Activated naive CD8-positive, alpha-beta T cell treated with anti-CD3 and anti-CD28 coated beads for 36 hours (primary cell): ENCODE data around the gene ERICH6B. TPM values are rescaled to one million over a fixed set of nuclear protein-coding genes. Genes with fewer than 3 reads are reported as not detected.

Source experiments
- DNase-seq: peaks from one replicate; pipeline ENCODE4 v3.0.0; 2021
- H3K27ac Mint-ChIP-seq: one replicate; pipeline ENCODE4 v1.8.0; 2022; ENCODE audit warnings: mild to moderate bottlenecking, moderate library complexity, mixed read lengths
- H3K27me3 Mint-ChIP-seq: one replicate; pipeline ENCODE4 v1.8.0; 2022; ENCODE audit warnings: mild to moderate bottlenecking, mixed read lengths
- H3K36me3 Mint-ChIP-seq: one replicate; pipeline ENCODE4 v1.8.0; 2021; ENCODE audit warnings: mild to moderate bottlenecking, mixed read lengths
- H3K4me1 Mint-ChIP-seq: one replicate; pipeline ENCODE4 v1.8.0; 2021; ENCODE audit warnings: mixed read lengths
- H3K4me3 Mint-ChIP-seq: one replicate; pipeline ENCODE4 v1.8.0; 2022; ENCODE audit warnings: mild to moderate bottlenecking, moderate library complexity, mixed read lengths
- H3K9me3 Mint-ChIP-seq: one replicate; pipeline ENCODE4 v1.8.0; 2022; ENCODE audit warnings: mixed read lengths
- total RNA-seq, 2 experiments: library from RNA; stranded (reverse); gene quantifications; one replicate each; pipeline ENCODE4 v1.2.3, GENCODE V29; 2021

Gene ERICH6B
- total RNA-seq, 2 experiments from 2014 or later, result not detected

DNA sequence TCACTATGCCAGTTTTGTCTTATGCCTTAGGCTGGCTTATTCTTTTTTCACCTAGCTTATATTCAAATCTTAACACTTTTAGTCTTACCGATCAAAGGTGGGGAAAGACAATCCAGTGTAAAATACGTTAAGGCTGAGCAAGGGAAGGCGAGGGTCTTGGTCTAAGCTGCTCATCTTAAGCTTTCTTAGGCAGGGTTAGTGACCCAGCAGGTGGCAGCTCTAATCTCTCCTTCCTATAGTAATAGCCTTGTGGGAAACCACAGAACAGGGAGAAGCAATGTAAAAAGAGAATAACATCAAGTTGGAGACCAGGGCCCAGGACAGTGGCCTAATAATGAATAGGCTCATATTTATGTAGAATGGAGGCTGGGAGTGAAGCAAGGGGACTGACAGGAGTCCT is 104.9 kb downstream of the ERICH6B start:
- Mint-ChIP-seq H3K36me3 (peaks cover 10% of the 10 kb centered on the region), H3K4me3 (no peak overlapping the region), H3K27ac (no peak overlapping the region), H3K9me3 (no peaks in the 10 kb centered on the region), H3K4me1 (peaks cover 15% of the 10 kb centered on the region), H3K27me3 (no peaks in the 10 kb centered on the region)
- no peak for DNase-seq

DNA sequence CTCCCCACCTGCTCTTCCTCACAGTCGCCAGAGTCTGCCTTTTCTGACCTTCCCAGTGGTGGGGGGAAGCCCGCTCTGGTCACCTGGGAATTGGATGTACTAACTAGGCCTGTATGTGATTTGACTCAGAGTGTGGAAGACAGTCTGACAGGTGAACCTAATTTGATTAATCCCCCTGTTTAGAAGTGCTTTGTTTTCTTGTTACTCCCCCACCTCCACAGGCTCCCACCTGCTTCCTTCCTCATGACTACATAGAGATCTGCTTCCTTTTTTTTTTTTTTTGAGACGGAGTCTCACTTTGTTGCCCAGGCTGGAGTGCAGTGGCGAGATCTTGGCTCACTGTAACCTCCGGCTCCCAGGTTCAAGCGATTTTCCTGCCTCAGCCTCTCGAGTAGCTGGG is 106.8 kb downstream of the ERICH6B start:
- peaks cover 14% of the 10 kb centered on the region for H3K36me3 Mint-ChIP-seq
- no peaks in the 10 kb centered on the region for H3K27me3 Mint-ChIP-seq
- H3K27ac Mint-ChIP-seq, result peak overlapping the region; percentile 44
- H3K4me3 Mint-ChIP-seq, result no peak overlapping the region
- DNase-seq, result no peak
- H3K4me1 Mint-ChIP-seq, result peaks cover 10% of the 10 kb centered on the region
- no peaks in the 10 kb centered on the region for H3K9me3 Mint-ChIP-seq

DNA sequence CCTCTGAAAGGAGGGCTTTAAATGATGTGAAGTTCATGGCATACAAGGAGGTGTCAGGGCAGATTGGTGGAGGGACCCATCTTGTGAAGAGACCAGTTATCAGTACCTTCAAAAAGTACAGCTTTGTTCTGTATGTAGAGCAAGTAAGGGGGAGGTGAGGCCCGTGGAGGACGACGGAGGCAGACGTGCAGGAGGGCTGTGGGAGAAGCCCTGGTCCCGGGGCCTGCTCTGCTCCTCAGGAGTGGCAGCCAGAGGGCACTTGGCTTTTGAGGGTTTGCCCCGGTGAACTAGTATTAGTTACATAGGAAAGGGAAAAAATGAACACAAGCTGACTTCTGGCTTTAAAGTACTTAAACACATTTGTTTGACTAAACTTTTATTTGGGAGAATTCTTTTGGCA is 108.7 kb downstream of the ERICH6B start:
- no peak overlapping the region for H3K4me3 Mint-ChIP-seq
- H3K4me1 Mint-ChIP-seq, result peaks cover 5% of the 10 kb centered on the region
- H3K9me3 Mint-ChIP-seq, result no peaks in the 10 kb centered on the region
- no peaks in the 10 kb centered on the region for H3K27me3 Mint-ChIP-seq
- no peak for DNase-seq
- peaks cover 13% of the 10 kb centered on the region for H3K36me3 Mint-ChIP-seq
- peak overlapping the region; percentile 14 for H3K27ac Mint-ChIP-seq

DNA sequence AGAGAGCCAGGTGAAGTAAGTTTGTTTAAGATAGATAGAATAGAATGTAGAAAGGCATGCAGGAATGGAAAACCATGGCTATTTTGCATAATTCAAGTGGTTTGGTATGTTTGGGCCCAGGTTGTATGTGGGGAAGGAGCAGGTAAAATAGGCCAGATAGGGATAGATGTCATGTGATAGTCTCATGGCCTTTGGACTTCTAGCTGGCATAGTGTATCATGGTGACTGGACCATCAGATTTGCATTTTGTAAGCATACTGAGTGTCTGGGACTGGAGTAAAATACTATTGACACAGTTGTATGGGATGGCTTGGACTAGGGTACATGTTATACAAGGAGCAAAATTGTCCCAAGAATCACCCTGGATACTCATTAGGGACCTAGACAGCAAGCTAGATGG is 111.9 kb downstream of the ERICH6B start:
- Mint-ChIP-seq H3K27me3 (no peaks in the 10 kb centered on the region), H3K36me3 (peaks cover 21% of the 10 kb centered on the region), H3K4me1 (peaks cover 12% of the 10 kb centered on the region), H3K4me3 (no peak overlapping the region), H3K9me3 (no peaks in the 10 kb centered on the region), H3K27ac (no peak overlapping the region)
- DNase-seq, result no peak

DNA sequence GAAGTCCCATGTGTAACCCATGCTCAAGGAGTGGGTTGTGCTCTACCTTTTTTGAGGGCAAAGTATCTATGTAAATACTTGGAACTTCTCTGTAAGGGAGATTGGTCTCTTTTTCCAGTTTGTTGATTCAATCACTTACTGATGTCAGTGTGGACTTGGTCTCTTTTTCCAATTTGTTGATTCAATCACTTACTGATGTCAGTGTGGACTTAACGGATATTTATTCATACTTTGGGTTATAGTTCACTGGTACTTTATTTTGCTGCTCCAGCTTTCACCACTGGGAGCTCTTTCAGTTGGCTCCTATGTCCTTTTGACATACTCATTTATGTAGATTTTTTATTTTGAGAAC is 114.4 kb downstream of the ERICH6B start:
- Mint-ChIP-seq H3K9me3 (peaks cover 1% of the 10 kb centered on the region), H3K4me3 (no peak overlapping the region), H3K36me3 (peaks cover 35% of the 10 kb centered on the region), H3K27me3 (no peaks in the 10 kb centered on the region), H3K27ac (peak overlapping the region; percentile 71), H3K4me1 (peaks cover 12% of the 10 kb centered on the region)
- no peak for DNase-seq

DNA sequence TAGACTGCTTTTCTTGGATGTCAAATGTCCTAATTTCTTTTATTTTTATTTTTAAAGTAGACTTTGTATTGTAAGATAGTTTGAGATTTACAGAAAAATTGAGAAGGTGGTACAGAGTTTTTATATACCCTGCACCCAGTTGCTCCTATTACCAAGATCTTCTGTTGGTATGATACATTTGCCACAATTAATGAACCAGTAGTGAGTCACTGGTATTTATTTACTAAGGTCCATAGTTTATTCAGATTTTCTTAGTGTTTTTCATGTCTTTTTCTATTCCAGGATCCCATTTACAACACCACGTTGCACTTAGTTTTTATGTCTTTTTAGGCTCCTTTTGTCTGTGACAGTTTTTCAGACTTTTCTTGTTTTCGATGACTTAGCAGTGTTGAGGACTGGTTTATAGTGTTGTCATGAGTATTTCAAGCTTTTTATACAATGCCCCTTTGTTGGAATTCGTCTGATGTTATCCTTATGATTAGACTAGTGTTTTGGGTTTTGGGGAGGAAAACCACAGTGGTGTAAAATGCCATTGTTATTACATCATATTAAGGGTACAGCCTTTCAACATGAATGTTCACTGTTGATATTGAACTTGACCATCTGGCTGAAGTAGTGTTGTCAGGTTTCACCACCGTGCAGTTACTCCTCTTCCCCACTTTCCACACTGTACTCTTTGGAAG is 114.9 kb downstream of the ERICH6B start:
- H3K36me3 Mint-ChIP-seq, result peaks cover 35% of the 10 kb centered on the region
- H3K27ac Mint-ChIP-seq, result peak overlapping the region; percentile 71
- H3K4me3 Mint-ChIP-seq, result no peak overlapping the region
- H3K4me1 Mint-ChIP-seq, result peaks cover 12% of the 10 kb centered on the region
- H3K27me3 Mint-ChIP-seq, result no peaks in the 10 kb centered on the region
- no peak for DNase-seq
- peaks cover 1% of the 10 kb centered on the region for H3K9me3 Mint-ChIP-seq

DNA sequence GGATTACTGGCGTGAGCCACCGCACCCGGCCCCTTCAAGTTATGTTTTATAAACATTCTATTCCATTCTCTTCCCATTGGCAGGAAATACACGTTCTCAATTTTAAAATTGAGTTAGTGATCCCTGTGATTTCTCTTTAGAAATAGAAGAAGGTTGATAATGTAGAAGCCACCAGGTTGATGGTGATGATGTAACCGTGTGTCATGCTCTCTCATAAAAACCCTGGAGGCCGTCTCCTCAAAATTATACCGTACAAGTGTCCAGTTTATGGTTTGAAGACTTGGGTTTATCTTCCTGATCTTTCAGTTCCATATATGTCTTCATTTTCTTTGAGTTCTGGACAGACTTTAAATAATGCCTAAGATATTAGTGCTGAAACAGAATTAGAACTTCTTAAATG is 118.6 kb downstream of the ERICH6B start:
- peaks cover 12% of the 10 kb centered on the region for H3K4me1 Mint-ChIP-seq
- no peak overlapping the region for H3K4me3 Mint-ChIP-seq
- H3K27ac Mint-ChIP-seq, result no peak overlapping the region
- H3K9me3 Mint-ChIP-seq, result peaks cover 1% of the 10 kb centered on the region
- peaks cover 26% of the 10 kb centered on the region for H3K36me3 Mint-ChIP-seq
- DNase-seq, result no peak
- no peaks in the 10 kb centered on the region for H3K27me3 Mint-ChIP-seq

DNA sequence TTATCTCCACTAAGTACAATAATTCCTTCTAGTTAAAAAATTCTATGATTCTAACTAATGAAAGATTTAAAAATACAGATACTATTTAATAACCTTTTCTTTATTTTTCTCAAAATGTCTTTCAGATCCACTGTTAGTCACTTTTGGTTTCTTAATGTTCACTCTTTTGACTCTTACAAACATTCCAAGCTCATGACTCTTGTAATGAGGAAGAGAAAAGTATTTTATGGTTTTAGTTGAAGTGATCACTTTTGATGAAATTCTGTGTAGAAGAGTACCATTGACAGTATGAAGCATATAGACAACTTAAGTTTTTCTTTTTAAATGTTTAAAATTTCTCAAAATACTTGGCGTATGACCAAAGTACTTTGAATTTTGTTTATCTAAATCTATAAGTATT is 123.0 kb downstream of the ERICH6B start:
- Mint-ChIP-seq H3K36me3 (peaks cover 10% of the 10 kb centered on the region), H3K4me1 (no peaks in the 10 kb centered on the region), H3K9me3 (peaks cover under 1% of the 10 kb centered on the region), H3K27ac (no peak overlapping the region), H3K27me3 (no peaks in the 10 kb centered on the region), H3K4me3 (no peak overlapping the region)
- DNase-seq, result no peak

Other genes with a start within 250 kb of the ERICH6B start
- 10 to 100 TPM; 21.7 to 22.0 TPM for gene SLC25A30, start 197.4 kb downstream of the ERICH6B start, total RNA-seq
- 10 to 100 TPM; 17.1 to 17.4 TPM for gene COG3, start 150.8 kb downstream of the ERICH6B start, total RNA-seq
- not detected for gene CBY2, start 86.6 kb upstream of the ERICH6B start, total RNA-seq
- under 1 TPM; 0.30 to 0.33 TPM for gene SIAH3, start 236.0 kb upstream of the ERICH6B start, total RNA-seq